Measurements from ENCODE around the gene KIAA1328.

DNA sequence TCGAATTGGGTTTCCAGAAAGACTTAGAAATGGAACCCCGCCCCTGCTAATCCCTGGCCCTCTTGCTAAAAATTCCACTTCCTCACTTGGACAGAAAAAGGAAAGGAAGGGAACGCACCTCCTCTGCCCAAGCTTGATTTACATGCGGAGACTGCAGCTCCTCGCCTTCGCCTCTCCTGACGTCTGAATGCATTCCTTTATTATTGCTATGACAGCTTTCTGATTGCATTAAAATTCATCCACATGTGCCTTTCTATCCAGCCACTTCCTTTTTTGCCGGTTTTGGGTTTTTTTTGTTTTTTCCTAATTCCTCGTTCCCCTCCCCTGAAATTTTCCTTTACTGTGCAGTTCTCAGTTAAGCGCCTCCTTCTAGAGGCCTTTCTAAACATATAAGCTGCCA is 448.9 kb downstream of the KIAA1328 start:
- TF ChIP-seq, protein P1, sequence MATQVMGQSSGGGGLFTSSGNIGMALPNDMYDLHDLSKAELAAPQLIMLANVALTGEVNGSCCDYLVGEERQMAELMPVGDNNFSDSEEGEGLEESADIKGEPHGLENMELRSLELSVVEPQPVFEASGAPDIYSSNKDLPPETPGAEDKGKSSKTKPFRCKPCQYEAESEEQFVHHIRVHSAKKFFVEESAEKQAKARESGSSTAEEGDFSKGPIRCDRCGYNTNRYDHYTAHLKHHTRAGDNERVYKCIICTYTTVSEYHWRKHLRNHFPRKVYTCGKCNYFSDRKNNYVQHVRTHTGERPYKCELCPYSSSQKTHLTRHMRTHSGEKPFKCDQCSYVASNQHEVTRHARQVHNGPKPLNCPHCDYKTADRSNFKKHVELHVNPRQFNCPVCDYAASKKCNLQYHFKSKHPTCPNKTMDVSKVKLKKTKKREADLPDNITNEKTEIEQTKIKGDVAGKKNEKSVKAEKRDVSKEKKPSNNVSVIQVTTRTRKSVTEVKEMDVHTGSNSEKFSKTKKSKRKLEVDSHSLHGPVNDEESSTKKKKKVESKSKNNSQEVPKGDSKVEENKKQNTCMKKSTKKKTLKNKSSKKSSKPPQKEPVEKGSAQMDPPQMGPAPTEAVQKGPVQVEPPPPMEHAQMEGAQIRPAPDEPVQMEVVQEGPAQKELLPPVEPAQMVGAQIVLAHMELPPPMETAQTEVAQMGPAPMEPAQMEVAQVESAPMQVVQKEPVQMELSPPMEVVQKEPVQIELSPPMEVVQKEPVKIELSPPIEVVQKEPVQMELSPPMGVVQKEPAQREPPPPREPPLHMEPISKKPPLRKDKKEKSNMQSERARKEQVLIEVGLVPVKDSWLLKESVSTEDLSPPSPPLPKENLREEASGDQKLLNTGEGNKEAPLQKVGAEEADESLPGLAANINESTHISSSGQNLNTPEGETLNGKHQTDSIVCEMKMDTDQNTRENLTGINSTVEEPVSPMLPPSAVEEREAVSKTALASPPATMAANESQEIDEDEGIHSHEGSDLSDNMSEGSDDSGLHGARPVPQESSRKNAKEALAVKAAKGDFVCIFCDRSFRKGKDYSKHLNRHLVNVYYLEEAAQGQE (IDR thresholded peaks at IDR 0.05; ENCODE audit: low read depth), result no peak
- TF ChIP-seq, protein P2, sequence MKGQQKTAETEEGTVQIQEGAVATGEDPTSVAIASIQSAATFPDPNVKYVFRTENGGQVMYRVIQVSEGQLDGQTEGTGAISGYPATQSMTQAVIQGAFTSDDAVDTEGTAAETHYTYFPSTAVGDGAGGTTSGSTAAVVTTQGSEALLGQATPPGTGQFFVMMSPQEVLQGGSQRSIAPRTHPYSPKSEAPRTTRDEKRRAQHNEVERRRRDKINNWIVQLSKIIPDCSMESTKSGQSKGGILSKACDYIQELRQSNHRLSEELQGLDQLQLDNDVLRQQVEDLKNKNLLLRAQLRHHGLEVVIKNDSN (IDR thresholded peaks at IDR 0.05), result no peak
- TF ChIP-seq TCF12 (IDR thresholded peaks at IDR 0.05; ENCODE audit: low read depth) (no peak), CREB1 (IDR thresholded peaks at IDR 0.05; ENCODE audit: low read depth) (no peak), CEBPB (IDR thresholded peaks at IDR 0.05) (no peak), YY1 (IDR thresholded peaks at IDR 0.05; ENCODE audit: low read depth) (no peak), TAF1 (IDR thresholded peaks at IDR 0.05; ENCODE audit: low read depth) (no peak)
